GM12878 (cell line): ENCODE data around the gene DMD.

Experiments used
- ATF3 ChIP-seq: IDR thresholded peaks from 2 replicates; pipeline ENCODE4 v1.6.1; 2011; ENCODE audit warnings: low read depth, mild to moderate bottlenecking, low read length, moderate library complexity, borderline replicate concordance; ENCODE audit errors: extremely low read depth
- BHLHE40 ChIP-seq, 2 experiments: fragments of 450-650 bp in 1 of 2; IDR thresholded peaks; 2 replicates each; pipeline ENCODE4 v1.6.1; 2011 to 2017; ENCODE audit warnings: low read depth in 2 of 2, borderline replicate concordance in 1 of 2, improper control_type of control experiment in 1 of 2, low read length in 1 of 2, mild to moderate bottlenecking in 1 of 2
- EGR1 ChIP-seq, 2 experiments: IDR thresholded peaks; 1 replicate in 1 of 2; 2 replicates in 1 of 2; pipeline ENCODE4 v1.6.1; 2011 to 2012; ENCODE audit warnings: low read depth in 2 of 2, low read length in 2 of 2, borderline replicate concordance in 1 of 2, mild to moderate bottlenecking in 1 of 2, moderate library complexity in 1 of 2
- MAX ChIP-seq: IDR thresholded peaks from 2 replicates; pipeline ENCODE4 v1.6.1; 2012; ENCODE audit warnings: low read depth, low read length, improper control_type of control experiment
- MTA3 ChIP-seq: IDR thresholded peaks from 2 replicates; pipeline ENCODE4 v1.6.1; 2012; ENCODE audit warnings: low read length, inconsistent platforms, borderline replicate concordance
- MXI1 ChIP-seq: fragments of 150-350 bp; IDR thresholded peaks from 2 replicates; pipeline ENCODE4 v1.6.1; 2011; ENCODE audit warnings: low read depth, mild to moderate bottlenecking, inconsistent platforms, low read length, improper control_type of control experiment
- NFYA ChIP-seq: IDR thresholded peaks from 2 replicates; pipeline ENCODE4 v1.6.1; 2011; ENCODE audit warnings: low read depth, mild to moderate bottlenecking, low read length, improper control_type of control experiment, borderline replicate concordance
- RAD21 ChIP-seq: IDR thresholded peaks from 2 replicates; pipeline ENCODE4 v1.6.1; 2011; ENCODE audit warnings: mild to moderate bottlenecking, low read depth, low read length, moderate library complexity; ENCODE audit not compliant: insufficient read depth
- REST ChIP-seq: IDR thresholded peaks from 2 replicates; pipeline ENCODE4 v1.6.1; 2012; ENCODE audit warnings: mild to moderate bottlenecking, low read depth, low read length
- SIX5 ChIP-seq: IDR thresholded peaks from 2 replicates; pipeline ENCODE4 v1.6.1; 2011; ENCODE audit warnings: mild to moderate bottlenecking, low read depth, low read length, moderate library complexity; ENCODE audit not compliant: severe bottlenecking
- SP1 ChIP-seq: IDR thresholded peaks from one replicate; pipeline ENCODE4 v1.6.1; 2011; ENCODE audit warnings: low read depth, low read length
- SPI1 ChIP-seq: IDR thresholded peaks from 2 replicates; pipeline ENCODE4 v1.6.1; 2011; ENCODE audit warnings: low read depth, mild to moderate bottlenecking, low read length, moderate library complexity, borderline replicate concordance; ENCODE audit not compliant: insufficient read depth
- TCF12 ChIP-seq: IDR thresholded peaks from 2 replicates; pipeline ENCODE4 v1.6.1; 2011; ENCODE audit warnings: low read depth, mild to moderate bottlenecking, low read length
- TCF7 ChIP-seq: IDR thresholded peaks from 2 replicates; pipeline ENCODE4 v1.6.1; 2014; ENCODE audit warnings: antibody characterized with exemption, borderline replicate concordance

GRCh38 chrX:31338991-31339350, 1872.4 kb downstream of the DMD start:
- TF ChIP-seq TCF12 = no peak
- no peak for TF ChIP-seq SPI1
- TF ChIP-seq BHLHE40 (IDR thresholded peaks at IDR 0.05; ENCODE audit: borderline replicate concordance in 1 of 2, low read depth in 2 of 2, low read length in 1 of 2) = no peak
- no peak for TF ChIP-seq RAD21
- no peak for TF ChIP-seq ATF3
- no peak for TF ChIP-seq SP1
- TF ChIP-seq MTA3 = no peak
- TF ChIP-seq TCF7 = no peak
- TF ChIP-seq SIX5 = no peak
- no peak for TF ChIP-seq MXI1
- no peak for TF ChIP-seq NFYA
- TF ChIP-seq EGR1 (IDR thresholded peaks at IDR 0.05; ENCODE audit: borderline replicate concordance in 1 of 2, low read depth in 2 of 2, low read length in 2 of 2) = no peak
- no peak for TF ChIP-seq REST
- TF ChIP-seq MAX = no peak
